K562 (cell line): ENCODE measurements around the gene FAM131C. TPM values are rescaled to one million over a fixed set of nuclear protein-coding genes. Genes with fewer than 3 reads are reported as not detected.

Source experiments
- ATAC-seq: fragments of 200-7000 bp; cut with Tn5 transposase; 3 replicates; pipeline ENCODE4 v1.9.1; 2020; ENCODE audit warnings: moderate library complexity
- BruUV-seq: library from RNA; stranded (reverse); fragments of 400-500 nt; replicated peaks from 2 replicates; lab custom pipeline; 2021; lab: Mats Ljungman, UMichigan
- CTCF ChIA-PET: fragments of 300-600 bp; formaldehyde crosslinking; extraction: SDS; loops from one replicate; lab custom pipeline; 2021; ENCODE audit warnings: low intra/inter-chr PET ratio; lab: Yijun Ruan, JAX
- POLR2A ChIA-PET: fragments of 300-600, 350-650 bp; sonication (Branson Sonifier 250); formaldehyde crosslinking; extraction: SDS; loops from one replicate; lab custom pipeline; 2021; ENCODE audit warnings: antibody characterized with exemption, inconsistent platforms; lab: Yijun Ruan, JAX
- DNase-seq, 4 experiments: peaks; one replicate each; pipeline versions ENCODE4 v3.0.0 to v3.0.0-alpha.2; 2011 to 2018; ENCODE audit warnings: low spot score in 3 of 4, mixed read lengths in 3 of 4; ENCODE audit errors: extremely low read depth in 1 of 4
- FAIRE-seq: peaks from 2 replicates; lab custom pipeline; 2011; peaks lifted over from hg19 to GRCh38; lab: Jason Lieb, UNC
- H2AFZ ChIP-seq: 2 replicates; pipeline ENCODE4 v1.6.0; 2011; ENCODE audit warnings: low read depth, low read length, control low read depth, inconsistent platforms
- H3K27ac ChIP-seq: fragments of 200-600 bp; 3 replicates; pipeline ENCODE4 v1.8.0; 2011; ENCODE audit warnings: low read depth, mild to moderate bottlenecking, control low read depth, inconsistent platforms, low read length, moderate library complexity, mixed read lengths; ENCODE audit errors: extremely low read depth
- H3K27me3 ChIP-seq, 2 experiments: fragments of 300-600 bp in 1 of 2; 2 replicates in 1 of 2; 3 replicates in 1 of 2; pipeline versions ENCODE4 v1.6.0 to v1.8.0; 2011; ENCODE audit warnings: inconsistent platforms in 2 of 2, low read length in 2 of 2, mild to moderate bottlenecking in 1 of 2, mixed read lengths in 1 of 2, moderate library complexity in 1 of 2; ENCODE audit not compliant: control insufficient read depth in 2 of 2, insufficient read depth in 2 of 2
- H3K36me3 ChIP-seq: fragments of 300-600 bp; 3 replicates; pipeline ENCODE4 v1.8.0; 2011; ENCODE audit warnings: mild to moderate bottlenecking, low read length, inconsistent platforms; ENCODE audit not compliant: control insufficient read depth, insufficient read depth
- H3K4me1 ChIP-seq, 2 experiments: fragments of 200-600 bp in 1 of 2; replicated peaks in 1 of 2; 2 replicates in 1 of 2; 3 replicates in 1 of 2; pipeline versions ENCODE4 v1.5.1 to v1.8.0; 2011; ENCODE audit warnings: inconsistent platforms in 2 of 2, low read length in 2 of 2, mild to moderate bottlenecking in 1 of 2, mixed read lengths in 1 of 2, moderate library complexity in 1 of 2; ENCODE audit not compliant: control insufficient read depth in 2 of 2, insufficient read depth in 2 of 2
- H3K4me2 ChIP-seq: 2 replicates; pipeline ENCODE4 v1.6.1; 2011; ENCODE audit warnings: low read length, control low read depth, inconsistent platforms, mixed read lengths; ENCODE audit not compliant: insufficient read depth
- H3K4me3 ChIP-seq: fragments of 200-600 bp; sonication (generic), shearing (Covaris generic); 2 replicates; pipeline ENCODE4 v1.5.1; 2016; ENCODE audit warnings: control low read depth, inconsistent platforms
- H3K79me2 ChIP-seq: fragments of 200-600 bp; 3 replicates; pipeline ENCODE4 v1.8.0; 2011; ENCODE audit warnings: low read length, inconsistent platforms; ENCODE audit not compliant: control insufficient read depth, insufficient read depth
- H3K9ac ChIP-seq, 2 experiments: 2 replicates each; pipeline versions ENCODE4 v1.6.0 to v1.6.1; 2011; ENCODE audit warnings: low read depth in 2 of 2, low read length in 2 of 2, control low read depth in 1 of 2, inconsistent platforms in 1 of 2, mild to moderate bottlenecking in 1 of 2, mixed read lengths in 1 of 2; ENCODE audit not compliant: insufficient read depth in 1 of 2
- H3K9me1 ChIP-seq: one replicate; pipeline ENCODE4 v1.6.0; 2011; ENCODE audit warnings: inconsistent platforms, mild to moderate bottlenecking, low read length, moderate library complexity; ENCODE audit not compliant: control insufficient read depth, insufficient read depth
- H3K9me3 ChIP-seq: replicated peaks from 2 replicates; pipeline ENCODE4 v1.5.1; 2011; ENCODE audit warnings: low read depth, low read length, inconsistent platforms; ENCODE audit not compliant: control insufficient read depth, insufficient read depth
- H4K20me1 ChIP-seq: replicated peaks from 2 replicates; pipeline ENCODE4 v1.6.1; 2011; ENCODE audit warnings: low read length, inconsistent platforms, mixed read lengths; ENCODE audit not compliant: control insufficient read depth, insufficient read depth
- BRCA1 ChIP-seq, 2 experiments: fragments of 450-650 bp in 1 of 2; sonication (generic) in 1 of 2; formaldehyde crosslinking in 1 of 2; IDR thresholded peaks; 2 replicates each; pipeline versions ENCODE4 v1.5.0 to v1.6.1; 2017 to 2020; ENCODE audit warnings: mild to moderate bottlenecking in 1 of 2, missing genetic modification reagents in 1 of 2
- FOXJ2 ChIP-seq: fragments of 200-800 bp; sonication (Bioruptor generic); IDR thresholded peaks from 2 replicates; pipeline ENCODE4 v1.6.1; 2016; ENCODE audit warnings: missing genetic modification characterization, missing compliant biosample characterization
- JUNB ChIP-seq: fragments of 450-650 bp; formaldehyde crosslinking; conservative IDR thresholded peaks from 2 replicates; pipeline ENCODE4 v1.4.0; 2020; ENCODE audit warnings: mild to moderate bottlenecking
- KLF1 ChIP-seq: fragments of 450-650 bp; IDR thresholded peaks from 2 replicates; pipeline ENCODE4 v1.6.1; 2016; ENCODE audit warnings: missing genetic modification characterization, missing compliant biosample characterization
- RAD51 ChIP-seq: fragments of 450-650 bp; IDR thresholded peaks from 2 replicates; pipeline ENCODE4 v1.7.1; 2016; ENCODE audit warnings: low read depth, mild to moderate bottlenecking, borderline replicate concordance
- SIX5 ChIP-seq, 2 experiments: IDR thresholded peaks; 2 replicates each; pipeline ENCODE4 v1.6.1; 2011; ENCODE audit warnings: low read length in 2 of 2, borderline replicate concordance in 1 of 2, low read depth in 1 of 2, mild to moderate bottlenecking in 1 of 2, moderate library complexity in 1 of 2; ENCODE audit not compliant: insufficient read depth in 1 of 2
- SMARCA5 ChIP-seq: fragments of 450-650 bp; IDR thresholded peaks from 2 replicates; pipeline ENCODE4 v1.6.1; 2016
- ZNF253 ChIP-seq: fragments of 250-450 bp; sonication (Bioruptor Pico); conservative IDR thresholded peaks from 2 replicates; pipeline ENCODE4 v1.6.1; 2021; ENCODE audit warnings: mild to moderate bottlenecking
- WGBS: fragments of 100-300 bp; shearing (Covaris generic); methylation state at CpG from one replicate; pipeline ENCODE4 v1.1.6; 2016; ENCODE audit warnings: low coverage, mixed read lengths; ENCODE audit not compliant: insufficient coverage; ENCODE audit errors: missing lambda C conversion rate; 5-methylcytosine and 5-hydroxymethylcytosine counted together
- in situ Hi-C: fragments of 300-500 bp; cut with MboI; formaldehyde crosslinking; loops from 4 replicates; pipeline ENCODE4 v1.15.0; 2018; ENCODE audit warnings: inconsistent platforms, mixed read lengths
- intact Hi-C: fragments of 100-400 bp; cut with micrococcal nuclease; formaldehyde crosslinking; loops from 2 replicates; pipeline ENCODE4 v1.14.2; 2022
- polyA plus RNA-seq, 8 experiments: library from polyadenylated mRNA; depleted of rRNA in 4 of 8; stranded (reverse) in 5 of 8; unstranded in 3 of 8; fragments of >200 nt; fragmentation: Nextera tagmentation in 2 of 8; fragmentation: Illumina TruSeq in 1 of 8; extraction: Ambion mirVana in 2 of 8; extraction: Trizol in 1 of 8; gene quantifications; 2 replicates each; pipeline versions ENCODE4 v1.2.1 to v1.2.3, GENCODE V29; 2011 to 2014; ENCODE audit warnings: inconsistent platforms in 1 of 8, missing spikeins in 1 of 8
- total RNA-seq, 7 experiments: library from RNA; depleted of rRNA in 6 of 7; stranded (reverse); fragments of >200 nt in 6 of 7; fragmentation: Illumina TruSeq in 2 of 7; extraction: Trizol in 2 of 7; gene quantifications; 2 replicates each; pipeline versions ENCODE4 v1.2.1 to v1.2.3, GENCODE V29; 2011 to 2021; ENCODE audit warnings: low replicate concordance in 1 of 7
- TF ChIP-seq, protein P1 (sequence below): sonication (generic); formaldehyde crosslinking; IDR thresholded peaks from 2 replicates; pipeline ENCODE4 v1.9.0; 2022; ENCODE audit warnings: mild to moderate bottlenecking, missing genetic modification reagents
- TF ChIP-seq, protein P2 (sequence below), 2 experiments: fragments of 450-650 bp in 1 of 2; sonication (generic) in 1 of 2; formaldehyde crosslinking in 1 of 2; IDR thresholded peaks in 1 of 2; conservative IDR thresholded peaks in 1 of 2; 2 replicates each; pipeline versions ENCODE4 v1.6.1 to v1.8.1; 2016 to 2023; ENCODE audit warnings: mild to moderate bottlenecking in 2 of 2, moderate library complexity in 2 of 2, inconsistent platforms in 1 of 2, missing genetic modification reagents in 1 of 2

FAM131C gene
- total and polyA plus RNA-seq, 9 of the 15 experiments (the other 6 are each of a cell fraction or from before 2014, with no cell fraction given) = 0.10 to 0.29 (median 0.16) TPM; not detected in 6

DNA sequence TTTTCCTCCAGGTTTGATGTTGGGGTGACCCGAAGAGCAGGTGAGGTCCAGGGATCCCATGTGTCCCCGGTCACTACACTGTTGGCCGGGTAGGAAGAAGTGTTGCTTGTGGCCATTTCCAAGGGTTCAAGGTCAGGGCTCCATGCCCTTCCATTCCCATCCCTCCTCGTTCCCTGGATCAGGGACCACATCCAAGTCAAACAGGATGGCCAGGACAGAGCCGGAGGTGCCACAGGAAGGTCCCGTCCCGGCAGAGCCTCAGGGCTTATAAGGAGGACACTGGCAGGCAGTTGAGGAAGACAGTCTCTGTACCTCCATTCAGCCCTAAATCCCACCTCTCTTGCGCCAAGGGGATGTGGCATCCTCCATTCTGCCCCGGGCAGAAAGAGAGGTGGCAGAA lies 22.0 kb upstream of the FAM131C start:
- WGBS = 16% methylated on average over 9 of the region's 9 CpGs
- Histone ChIP-seq H3K9me3 (no peaks in the 10 kb centered on the region), H2AFZ (no peak overlapping the region), H3K4me3 (no peak overlapping the region), H3K4me2 (no peak overlapping the region), H4K20me1 (no peaks in the 10 kb centered on the region), H3K79me2 (no peaks in the 10 kb centered on the region), H3K27ac (no peak overlapping the region), H3K27me3 (peaks cover 8 to 26% of the 10 kb centered on the region in 2 experiments; a peak in 4 of 5 replicates), H3K9ac (peak overlapping the region in 1 of 2 experiments; percentile 74; a peak in 1 of 4 replicates), H3K36me3 (no peaks in the 10 kb centered on the region), H3K9me1 (no peaks in the 10 kb centered on the region), H3K4me1 (peaks cover 0 to 21% of the 10 kb centered on the region in 2 experiments; a peak in 3 of 5 replicates)
- BruUV-seq = no TSS peak
- in situ Hi-C loops (no loop called here), intact Hi-C loops (no loop called here)
- TF ChIP-seq FOXJ2 (tag) (no peak), SIX5 (IDR thresholded peaks at IDR 0.05; ENCODE audit: borderline replicate concordance in 1 of 2, insufficient read depth in 1 of 2, low read depth in 1 of 2, low read length in 2 of 2) (no peak)
- POLR2A ChIA-PET = interaction anchor here (1.1 kb wide), 1 partner anchor 22 kb away, joined by 3 read pairs; no protein-coding TSS in a partner anchor
- ATAC-seq = no peak
- CTCF ChIA-PET = no interaction called here
- DNase-seq = no peak
- FAIRE-seq = no peak

DNA sequence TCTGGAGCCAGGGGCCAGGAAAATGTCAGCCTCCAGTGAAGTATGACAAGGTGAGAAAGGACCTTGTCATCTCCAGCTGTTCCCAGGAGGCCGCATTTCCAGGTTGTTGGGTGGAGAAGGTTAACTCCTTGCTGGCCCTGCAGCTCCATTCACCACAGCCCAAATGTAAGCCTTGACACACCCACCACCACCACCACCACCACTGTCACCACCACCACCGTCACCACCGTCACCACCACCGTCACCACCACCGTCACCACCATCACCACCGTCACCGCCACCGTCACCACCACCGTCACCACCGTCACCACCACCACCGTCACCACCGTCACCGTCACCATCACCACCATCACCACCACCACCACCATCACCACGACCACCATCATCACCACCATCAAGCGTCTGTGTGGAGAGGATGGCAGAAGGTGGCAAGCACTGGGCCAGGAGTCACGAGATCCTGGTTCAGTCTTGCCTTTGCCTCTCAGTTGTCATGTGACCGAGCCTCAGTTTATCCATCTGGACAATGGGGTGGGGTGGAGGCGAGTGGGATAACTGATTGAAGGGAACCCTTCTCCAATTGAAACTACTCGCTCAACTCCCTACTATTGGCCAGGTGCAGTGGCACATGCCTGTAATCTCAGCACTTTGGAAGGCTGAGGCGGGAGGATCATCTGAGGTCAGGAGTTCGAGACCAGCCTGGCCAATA lies 21.2 kb upstream of the FAM131C start:
- 46% methylated on average over 21 of the region's 21 CpGs for WGBS
- TF ChIP-seq RAD51 = peak; percentile 50; the same call in 1 of the 2 replicates
- TF ChIP-seq KLF1 (tag) = no peak
- TF ChIP-seq ZNF253 (CRISPR knock-in tag) = no peak
- TF ChIP-seq BRCA1 (IDR thresholded peaks at IDR 0.05) = no peak
- no peak for TF ChIP-seq BRCA1 (CRISPR knock-in tag; IDR thresholded peaks at IDR 0.05)
- TF ChIP-seq JUNB = no peak
- TF ChIP-seq SMARCA5 = peak; percentile 75
- TF ChIP-seq, protein P1, sequence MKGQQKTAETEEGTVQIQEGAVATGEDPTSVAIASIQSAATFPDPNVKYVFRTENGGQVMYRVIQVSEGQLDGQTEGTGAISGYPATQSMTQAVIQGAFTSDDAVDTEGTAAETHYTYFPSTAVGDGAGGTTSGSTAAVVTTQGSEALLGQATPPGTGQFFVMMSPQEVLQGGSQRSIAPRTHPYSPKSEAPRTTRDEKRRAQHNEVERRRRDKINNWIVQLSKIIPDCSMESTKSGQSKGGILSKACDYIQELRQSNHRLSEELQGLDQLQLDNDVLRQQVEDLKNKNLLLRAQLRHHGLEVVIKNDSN = peak; percentile 82
- TF ChIP-seq, protein P2, sequence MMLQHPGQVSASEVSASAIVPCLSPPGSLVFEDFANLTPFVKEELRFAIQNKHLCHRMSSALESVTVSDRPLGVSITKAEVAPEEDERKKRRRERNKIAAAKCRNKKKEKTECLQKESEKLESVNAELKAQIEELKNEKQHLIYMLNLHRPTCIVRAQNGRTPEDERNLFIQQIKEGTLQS (IDR thresholded peaks at IDR 0.05) = no peak
- TF ChIP-seq, protein P2 (CRISPR knock-in tag; conservative IDR thresholded peaks at IDR 0.05) = no peak

More for the DNA sequence above, 21.2 kb upstream of the FAM131C start:
- Histone ChIP-seq H3K79me2 (no peaks in the 10 kb centered on the region), H3K4me3 (no peak overlapping the region), H3K9me1 (no peaks in the 10 kb centered on the region), H3K27me3 (peaks cover 8 to 26% of the 10 kb centered on the region in 2 experiments; a peak in 4 of 5 replicates), H3K4me2 (no peak overlapping the region), H2AFZ (no peak overlapping the region), H3K9ac (peak overlapping the region in 1 of 2 experiments; percentile 4; a peak in 1 of 4 replicates), H3K4me1 (peaks cover 0 to 21% of the 10 kb centered on the region in 2 experiments; a peak in 3 of 5 replicates), H3K27ac (no peak overlapping the region), H3K9me3 (no peaks in the 10 kb centered on the region), H3K36me3 (no peaks in the 10 kb centered on the region), H4K20me1 (no peaks in the 10 kb centered on the region)
- in situ Hi-C loops = no loop called here
- FAIRE-seq (no peak), DNase-seq (no peak), ATAC-seq (no peak)
- intact Hi-C loops = no loop called here
- CTCF ChIA-PET = no interaction called here
- no TSS peak for BruUV-seq
- POLR2A ChIA-PET = interaction anchor here (0.8 to 1.2 kb wide), 3 partner anchors 15 to 44 kb away, joined by 3 to 5 read pairs (median 4); no protein-coding TSS in a partner anchor
